Measurements from ENCODE around the gene CCDC188. TPM values are rescaled to one million over a fixed set of nuclear protein-coding genes. Genes with fewer than 3 reads are reported as not detected.

The CCDC188 gene
- total RNA-seq, 2 donors from 2014 or later: 0.22 to 0.32 TPM

GRCh38 chr22:20183101-20183500 lies 32.2 kb upstream of the CCDC188 start:
- H3K9ac ChIP-seq (ENCODE audit: low read depth in 2 of 2, low read length in 2 of 2): no peak overlapping the region
- no peaks in the 10 kb centered on the region for H3K36me3 ChIP-seq
- no peak overlapping the region for H3K4me3 ChIP-seq
- no peak for DNase-seq
- no peak overlapping the region for H3K27ac ChIP-seq
- H3K4me1 ChIP-seq: no peaks in the 10 kb centered on the region
- no peaks in the 10 kb centered on the region for H3K27me3 ChIP-seq
- H3K9me3 ChIP-seq: no peaks in the 10 kb centered on the region
- no peak for TF ChIP-seq CTCF (IDR thresholded peaks at IDR 0.05)
- intact Hi-C loops (cut with DNase I): no loop called here

GRCh38 chr22:20182365-20182764 lies 31.5 kb upstream of the CCDC188 start:
- Histone ChIP-seq H3K27ac (no peak overlapping the region), H3K9me3 (no peaks in the 10 kb centered on the region), H3K4me3 (no peak overlapping the region), H3K36me3 (no peaks in the 10 kb centered on the region), H3K4me1 (no peaks in the 10 kb centered on the region), H3K27me3 (no peaks in the 10 kb centered on the region), H3K9ac (ENCODE audit: low read depth in 2 of 2, low read length in 2 of 2) (no peak overlapping the region)
- no peak for DNase-seq
- TF ChIP-seq CTCF (IDR thresholded peaks at IDR 0.05): no peak
- intact Hi-C loops (cut with DNase I): no loop called here

GRCh38 chr22:20181884-20182236 lies 31.0 kb upstream of the CCDC188 start:
- Histone ChIP-seq H3K9me3 (no peaks in the 10 kb centered on the region), H3K4me1 (no peaks in the 10 kb centered on the region), H3K4me3 (no peak overlapping the region), H3K9ac (ENCODE audit: low read depth in 2 of 2, low read length in 2 of 2) (no peak overlapping the region), H3K36me3 (no peaks in the 10 kb centered on the region), H3K27me3 (no peaks in the 10 kb centered on the region), H3K27ac (no peak overlapping the region)
- DNase-seq: no peak
- TF ChIP-seq CTCF (IDR thresholded peaks at IDR 0.05): no peak
- intact Hi-C loops (cut with DNase I): no loop called here

- no peak for TF ChIP-seq CTCF (IDR thresholded peaks at IDR 0.05)
- DNase-seq: no peak
Observed at GRCh38 chr22:20181194-20181883, 30.5 kb upstream of the CCDC188 start.

GRCh38 chr22:20180640-20181039 lies 29.8 kb upstream of the CCDC188 start:
- Histone ChIP-seq H3K27me3 (no peaks in the 10 kb centered on the region), H3K4me1 (no peaks in the 10 kb centered on the region), H3K9me3 (no peaks in the 10 kb centered on the region), H3K36me3 (no peaks in the 10 kb centered on the region), H3K27ac (no peak overlapping the region), H3K9ac (ENCODE audit: low read depth in 2 of 2, low read length in 2 of 2) (no peak overlapping the region), H3K4me3 (no peak overlapping the region)
- intact Hi-C loops (cut with DNase I): no loop called here
- no peak for TF ChIP-seq CTCF (IDR thresholded peaks at IDR 0.05)
- no peak for DNase-seq

More at GRCh38 chr22:20181194-20181883, 30.5 kb upstream of the CCDC188 start:
- no peak overlapping the region for H3K4me3 ChIP-seq
- intact Hi-C loops (cut with DNase I): no loop called here
- no peak overlapping the region for H3K27ac ChIP-seq
- no peak overlapping the region for H3K9ac ChIP-seq (ENCODE audit: low read depth in 2 of 2, low read length in 2 of 2)
- H3K36me3 ChIP-seq: no peaks in the 10 kb centered on the region
- H3K9me3 ChIP-seq: no peaks in the 10 kb centered on the region
- no peaks in the 10 kb centered on the region for H3K4me1 ChIP-seq
- H3K27me3 ChIP-seq: no peaks in the 10 kb centered on the region
